MM.1S (cell line): Measurements from ENCODE around the gene LRRC26.

Experiments
- DNase-seq: peaks from one replicate; pipeline ENCODE4 v3.0.0-alpha.2; 2015
- H2AFZ ChIP-seq: fragments of 300-600 bp; sonication (generic); 2 replicates; pipeline ENCODE4 v1.6.0; 2016; ENCODE audit warnings: antibody characterized with exemption, low read length
- H3F3A ChIP-seq: fragments of 300-600 bp; sonication (generic); 2 replicates; pipeline ENCODE4 v1.6.1; 2016; ENCODE audit warnings: mild to moderate bottlenecking, antibody characterized with exemption, low read length, moderate library complexity, mixed read lengths; ENCODE audit not compliant: insufficient read depth
- H3K27ac ChIP-seq: fragments of 300-600 bp; sonication (generic); 2 replicates; pipeline ENCODE4 v1.5.1; 2016; ENCODE audit warnings: mild to moderate bottlenecking, low read length
- H3K27me3 ChIP-seq: fragments of 300-600 bp; sonication (generic); replicated peaks from 2 replicates; pipeline ENCODE4 v1.6.0; 2016; ENCODE audit warnings: low read length; ENCODE audit not compliant: insufficient read depth
- H3K36me3 ChIP-seq: fragments of 300-600 bp; sonication (generic); replicated peaks from 2 replicates; pipeline ENCODE4 v1.6.1; 2016; ENCODE audit warnings: mild to moderate bottlenecking, low read length, mixed read lengths; ENCODE audit not compliant: insufficient read depth
- H3K4me1 ChIP-seq: fragments of 300-600 bp; sonication (generic); 2 replicates; pipeline ENCODE4 v1.6.1; 2016; ENCODE audit warnings: low read length, mixed read lengths
- H3K4me2 ChIP-seq: fragments of 300-600 bp; sonication (generic); 2 replicates; pipeline ENCODE4 v1.6.0; 2016; ENCODE audit warnings: low read depth, low read length
- H3K4me3 ChIP-seq: fragments of 300-600 bp; sonication (generic); 2 replicates; pipeline ENCODE4 v1.5.1; 2016; ENCODE audit warnings: low read length, mixed read lengths
- H3K79me2 ChIP-seq: fragments of 300-600 bp; sonication (generic); 2 replicates; pipeline ENCODE4 v1.6.1; 2016; ENCODE audit warnings: mixed run types, low read length, mixed read lengths
- H3K9ac ChIP-seq: fragments of 300-600 bp; sonication (generic); 2 replicates; pipeline ENCODE4 v1.6.1; 2016; ENCODE audit warnings: low read length, mixed read lengths
- H3K9me2 ChIP-seq: fragments of 300-600 bp; sonication (generic); replicated peaks from 2 replicates; pipeline ENCODE4 v1.6.1; 2016; ENCODE audit warnings: mild to moderate bottlenecking, low read length, mixed read lengths; ENCODE audit not compliant: insufficient read depth
- H3K9me3 ChIP-seq: fragments of 300-600 bp; sonication (generic); replicated peaks from 2 replicates; pipeline ENCODE4 v1.6.1; 2016; ENCODE audit warnings: mild to moderate bottlenecking, low read length, mixed read lengths; ENCODE audit not compliant: insufficient read depth
- H4K20me1 ChIP-seq: fragments of 300-600 bp; sonication (generic); 2 replicates; pipeline ENCODE4 v1.6.1; 2016; ENCODE audit warnings: mild to moderate bottlenecking, low read length, moderate library complexity, mixed read lengths; ENCODE audit not compliant: insufficient read depth
- CTCF ChIP-seq: fragments of 300-600 bp; sonication (generic); IDR thresholded peaks from 2 replicates; pipeline ENCODE4 v1.5.1; 2016; ENCODE audit warnings: antibody characterized with exemption, low read length, mixed read lengths
- EZH2 ChIP-seq: fragments of 300-600 bp; sonication (generic); optimal IDR thresholded peaks from 2 replicates; pipeline ENCODE3; 2017; ENCODE audit warnings: low read depth, mild to moderate bottlenecking, antibody characterized with exemption, low read length, mixed read lengths
- EZH2phosphoT487 ChIP-seq: fragments of 300-600 bp; sonication (generic); IDR thresholded peaks from 2 replicates; pipeline ENCODE4 v1.6.1; 2018; ENCODE audit warnings: antibody characterized with exemption, low read length

The LRRC26 gene

GRCh38 chr9:137165250-137165836, 4.5 kb downstream of the LRRC26 start:
- Histone ChIP-seq H3K9me3 (no peaks in the 10 kb centered on the region), H3K9ac (no peak overlapping the region), H3F3A (no peaks in the 10 kb centered on the region), H3K27ac (no peak overlapping the region), H4K20me1 (no peaks in the 10 kb centered on the region), H3K27me3 (peaks cover 72% of the 10 kb centered on the region), H3K4me3 (no peak overlapping the region), H3K9me2 (no peaks in the 10 kb centered on the region), H3K4me1 (no peaks in the 10 kb centered on the region), H3K4me2 (no peak overlapping the region), H3K36me3 (no peaks in the 10 kb centered on the region), H3K79me2 (no peaks in the 10 kb centered on the region), H2AFZ (no peak overlapping the region)
- DNase-seq = no peak
- no peak for TF ChIP-seq CTCF

GRCh38 chr9:137164370-137165249, 5.2 kb downstream of the LRRC26 start:
- Histone ChIP-seq H3K79me2 (no peaks in the 10 kb centered on the region), H3F3A (no peaks in the 10 kb centered on the region), H3K9me2 (no peaks in the 10 kb centered on the region), H3K9me3 (no peaks in the 10 kb centered on the region), H3K4me3 (no peak overlapping the region), H3K27ac (no peak overlapping the region), H3K9ac (no peak overlapping the region), H3K4me1 (no peaks in the 10 kb centered on the region; the same call in 1 of the 2 replicates), H3K4me2 (no peak overlapping the region), H3K36me3 (no peaks in the 10 kb centered on the region), H4K20me1 (no peaks in the 10 kb centered on the region), H2AFZ (no peak overlapping the region), H3K27me3 (peaks cover 72% of the 10 kb centered on the region)
- no peak for DNase-seq
- TF ChIP-seq EZH2 (no peak), CTCF (no peak), EZH2phosphoT487 (no peak)

- H3F3A ChIP-seq = no peaks in the 10 kb centered on the region
- no peaks in the 10 kb centered on the region for H3K9me2 ChIP-seq
- H3K9me3 ChIP-seq = no peaks in the 10 kb centered on the region
- H3K27ac ChIP-seq = no peak overlapping the region
- peaks cover 6% of the 10 kb centered on the region for H3K4me1 ChIP-seq
- no peak overlapping the region for H2AFZ ChIP-seq
- H4K20me1 ChIP-seq = no peaks in the 10 kb centered on the region
- no peak for DNase-seq
- no peak for TF ChIP-seq EZH2
- no peak for TF ChIP-seq CTCF
- TF ChIP-seq EZH2phosphoT487 = no peak
- no peak overlapping the region for H3K4me3 ChIP-seq
- H3K9ac ChIP-seq = no peak overlapping the region
- peaks cover 74% of the 10 kb centered on the region for H3K27me3 ChIP-seq
- no peak overlapping the region for H3K4me2 ChIP-seq
- no peaks in the 10 kb centered on the region for H3K36me3 ChIP-seq
- no peaks in the 10 kb centered on the region for H3K79me2 ChIP-seq
Measured at GRCh38 chr9:137163805-137164204, 6.0 kb downstream of the LRRC26 start.
